ENCODE measurements around the gene CEBPA. TPM values are rescaled to one million over a fixed set of nuclear protein-coding genes. Genes with fewer than 3 reads are reported as not detected.

CEBPA gene
- total RNA-seq, 1 donor from 2014 or later, result 0.51 TPM

GRCh38 chr19:33294058-33294798, 8.1 kb downstream of the CEBPA start:
- Mint-ChIP-seq H3K36me3 (ENCODE audit: low read depth) (no peaks in the 10 kb centered on the region), H3K4me1 (no peaks in the 10 kb centered on the region), H3K9me3 (peaks cover 6% of the 10 kb centered on the region), H3K27ac (no peak overlapping the region), H3K27me3 (peaks cover 34% of the 10 kb centered on the region), H3K4me3 (no peak overlapping the region)
- intact Hi-C loops (cut with micrococcal nuclease), result no loop called here
- DNase-seq (no peak), ATAC-seq (ENCODE audit: low read depth) (no peak)
- ChIA-PET POLR2A (interaction anchor here (0.6 kb wide), 1 partner anchor 80 kb away, joined by 3 read pairs; no protein-coding TSS in a partner anchor), CTCF (no interaction called here)
- no peak for TF ChIP-seq CTCF (IDR thresholded peaks at IDR 0.05)

- Mint-ChIP-seq H3K27ac (no peak overlapping the region), H3K4me1 (no peaks in the 10 kb centered on the region), H3K36me3 (ENCODE audit: low read depth) (peaks cover 2% of the 10 kb centered on the region), H3K4me3 (no peak overlapping the region), H3K27me3 (peaks cover 32% of the 10 kb centered on the region), H3K9me3 (peaks cover 12% of the 10 kb centered on the region)
- no peak for TF ChIP-seq CTCF (IDR thresholded peaks at IDR 0.05)
- ChIA-PET POLR2A (no interaction called here), CTCF (no interaction called here)
- no peak for DNase-seq
- intact Hi-C loops (cut with micrococcal nuclease), result no loop called here
- no peak for ATAC-seq (ENCODE audit: low read depth)
Measured at GRCh38 chr19:33293255-33294057, 8.9 kb downstream of the CEBPA start.

GRCh38 chr19:33292595-33293254, 9.6 kb downstream of the CEBPA start:
- peaks cover 17% of the 10 kb centered on the region for H3K9me3 Mint-ChIP-seq
- ChIA-PET CTCF (no interaction called here), POLR2A (interaction anchor here (0.7 kb wide), 1 partner anchor 80 kb away, joined by 3 read pairs; no protein-coding TSS in a partner anchor)
- no peak for ATAC-seq (ENCODE audit: low read depth)
- H3K4me3 Mint-ChIP-seq, result no peak overlapping the region
- H3K27ac Mint-ChIP-seq, result no peak overlapping the region
- no peak for TF ChIP-seq CTCF (IDR thresholded peaks at IDR 0.05)
- H3K4me1 Mint-ChIP-seq, result no peaks in the 10 kb centered on the region
- no peak for DNase-seq
- H3K36me3 Mint-ChIP-seq (ENCODE audit: low read depth), result peaks cover 2% of the 10 kb centered on the region
- peaks cover 34% of the 10 kb centered on the region for H3K27me3 Mint-ChIP-seq
- intact Hi-C loops (cut with micrococcal nuclease), result no loop called here

GRCh38 chr19:33291623-33292534, 10.5 kb downstream of the CEBPA start:
- peaks cover 19% of the 10 kb centered on the region for H3K9me3 Mint-ChIP-seq
- H3K36me3 Mint-ChIP-seq (ENCODE audit: low read depth), result peaks cover 2% of the 10 kb centered on the region
- H3K27me3 Mint-ChIP-seq, result peaks cover 34% of the 10 kb centered on the region
- ChIA-PET POLR2A (interaction anchor here (0.7 kb wide), 1 partner anchor 81 kb away, joined by 3 read pairs; no protein-coding TSS in a partner anchor), CTCF (no interaction called here)
- H3K4me1 Mint-ChIP-seq, result no peaks in the 10 kb centered on the region
- intact Hi-C loops (cut with micrococcal nuclease), result no loop called here
- no peak for TF ChIP-seq CTCF (IDR thresholded peaks at IDR 0.05)
- no peak for ATAC-seq (ENCODE audit: low read depth)
- no peak overlapping the region for H3K27ac Mint-ChIP-seq
- no peak overlapping the region for H3K4me3 Mint-ChIP-seq
- DNase-seq, result no peak

Measured in activated B cell treated with CpG ODN at 0.5 μM for 24 hours (primary cell).